T-helper 22 cell (primary cell): ENCODE data around the gene FGF18.
"Not testable (repeated sequence)": the region's sequence is repeated elsewhere in the genome, so short reads cannot be mapped to it uniquely, and the experiment has no call there.

Experiments
- DNase-seq: peaks from one replicate; pipeline ENCODE4 v3.0.0-alpha.2; 2020; ENCODE audit warnings: low read depth

The FGF18 gene

GRCh38 chr5:171497494-171497893 lies 78.0 kb downstream of the FGF18 start:
- DNase-seq, result not testable (repeated sequence)

DNA sequence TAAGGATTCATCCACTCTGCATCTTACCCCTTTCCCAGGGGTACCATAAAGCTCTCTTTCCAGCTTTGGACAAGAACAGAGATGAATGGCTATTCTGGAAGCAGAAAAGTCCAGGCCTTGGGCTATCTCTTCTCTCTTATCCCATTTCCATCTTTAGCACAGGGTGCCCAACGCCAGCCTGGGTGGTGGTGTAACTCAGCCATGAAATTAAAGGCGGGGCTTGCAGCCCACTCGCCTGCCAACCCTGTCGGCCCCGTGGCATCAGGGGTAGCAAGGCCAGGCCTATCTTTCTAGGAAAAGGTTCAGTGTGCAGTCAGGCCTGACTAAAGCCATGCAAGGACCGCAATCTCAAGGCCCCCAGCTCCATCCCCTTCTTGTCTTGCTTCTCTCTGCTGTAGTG lies 78.7 kb downstream of the FGF18 start:
- DNase-seq, result no peak

DNA sequence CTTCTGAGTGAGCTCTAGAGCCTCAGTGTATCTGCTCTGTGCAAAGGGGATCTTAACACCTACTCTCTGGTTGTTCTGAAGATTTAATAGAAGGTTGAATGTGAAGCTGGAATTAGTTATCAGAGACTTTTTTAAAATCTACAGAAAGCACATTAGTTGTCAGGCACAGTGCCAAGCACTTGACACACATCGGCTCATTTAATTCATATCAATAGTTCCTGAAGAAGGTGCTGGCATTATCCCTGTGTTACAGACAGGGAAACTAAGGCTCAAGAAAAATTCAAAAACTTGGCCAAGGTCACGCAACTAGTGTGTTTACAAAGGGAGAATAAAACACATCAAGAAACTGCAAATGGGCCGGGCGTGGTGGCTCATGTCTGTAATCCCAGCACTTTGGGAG lies 80.2 kb downstream of the FGF18 start:
- no peak for DNase-seq

DNA sequence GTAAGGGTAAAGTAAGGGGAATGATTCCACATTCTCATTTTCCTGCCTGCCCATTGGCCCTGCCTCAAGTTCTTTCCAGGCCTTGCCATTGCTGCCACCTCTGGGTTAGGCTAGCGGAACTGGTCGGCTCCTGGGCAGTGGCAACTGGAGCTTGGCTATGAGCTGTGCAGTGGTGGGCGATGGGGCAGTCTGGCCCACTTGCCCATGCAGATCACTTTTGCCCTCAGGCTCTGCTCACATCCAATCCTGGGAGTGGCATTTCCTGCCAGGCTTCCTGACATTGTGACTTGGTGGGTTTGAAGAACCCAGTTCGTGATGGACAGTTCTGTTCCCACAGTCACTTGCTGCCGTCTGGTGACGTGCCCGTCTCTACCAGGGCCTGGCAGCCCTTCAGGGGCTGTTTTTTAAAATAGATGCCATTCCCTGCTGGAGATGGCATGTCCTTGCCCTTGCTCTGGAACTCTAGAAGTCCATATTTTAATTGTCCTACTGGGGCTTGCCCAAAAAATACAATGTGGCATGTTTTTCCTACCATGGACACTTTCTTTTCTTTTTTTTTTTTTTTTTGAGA lies 86.1 kb downstream of the FGF18 start:
- no peak for DNase-seq

DNA sequence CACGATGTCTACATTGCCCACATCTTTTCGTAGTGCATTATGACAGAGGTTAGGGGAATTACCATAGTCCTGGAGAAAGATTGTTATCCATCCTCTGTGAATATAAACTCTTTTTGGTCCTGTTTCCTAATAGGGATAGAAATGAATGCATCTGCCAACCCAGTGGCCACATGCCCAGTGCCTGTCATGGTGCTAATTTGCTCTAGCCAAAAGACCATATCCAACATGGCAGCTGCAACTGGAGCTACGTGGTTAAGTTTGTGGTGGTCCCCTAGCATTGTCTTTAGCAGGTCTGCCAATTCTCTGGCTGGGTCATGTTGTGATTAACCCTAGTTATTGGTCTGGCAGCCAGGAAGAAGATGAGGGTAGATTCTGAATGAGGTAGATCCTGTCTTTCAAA lies 87.5 kb downstream of the FGF18 start:
- no peak for DNase-seq
